Stimulated activated CD4-positive, alpha-beta T cell treated with anti-CD3 and anti-CD28 coated beads, Interleukin-1b, Interleukin-23, amount 100 ng/mL, for 4 hours (primary cell): Measurements from ENCODE around the gene GABRR2.
"Not testable (repeated sequence)": the region's sequence is repeated elsewhere in the genome, so short reads cannot be mapped to it uniquely, and the experiment has no call there.

ENCODE experiments used
- DNase-seq, 2 donors: peaks; one replicate each; pipeline ENCODE4 v3.0.0-alpha.2; 2020; ENCODE audit warnings: low read depth in 2 of 2

Gene GABRR2

DNA sequence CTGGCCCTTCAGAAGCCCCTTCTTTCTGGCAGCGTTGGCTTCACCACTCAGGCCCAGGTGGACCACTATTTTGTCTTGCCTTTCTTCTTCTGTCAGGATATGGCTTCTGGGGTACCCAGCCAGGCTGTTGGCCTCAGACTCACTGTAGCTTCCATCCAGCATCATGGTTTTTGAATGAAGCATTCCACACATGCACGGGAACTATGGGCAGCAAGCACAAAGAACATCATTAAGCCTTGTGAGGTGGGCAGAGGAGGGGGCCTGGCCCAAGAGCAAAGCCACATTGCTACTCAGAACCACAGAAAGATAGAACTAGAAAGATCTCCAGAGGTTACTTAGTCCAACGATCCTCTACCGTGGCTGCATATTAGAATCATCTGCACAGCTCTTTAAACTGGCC is 57.3 kb downstream of the GABRR2 start:
- DNase-seq, result no peak

DNA sequence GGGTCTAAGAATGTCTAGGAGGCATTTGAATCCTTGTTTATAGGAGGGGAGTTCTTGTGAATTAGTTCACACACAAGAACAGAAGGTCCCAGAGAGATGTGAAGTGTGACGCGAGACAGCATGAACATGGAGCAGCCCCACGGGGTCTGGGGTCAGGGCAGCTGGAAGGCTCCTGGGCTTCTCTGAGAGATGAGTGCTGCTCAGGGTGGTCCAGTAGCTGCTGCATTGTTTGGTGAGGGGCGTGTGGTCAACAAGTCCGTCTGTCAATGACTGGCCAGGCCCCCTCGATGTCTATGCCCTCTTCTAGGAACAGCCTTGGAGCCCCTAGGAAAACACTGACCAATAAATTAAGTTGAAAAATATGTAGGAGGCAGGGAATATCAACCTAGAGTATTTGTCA is 57.8 kb downstream of the GABRR2 start:
- DNase-seq, result no peak

DNA sequence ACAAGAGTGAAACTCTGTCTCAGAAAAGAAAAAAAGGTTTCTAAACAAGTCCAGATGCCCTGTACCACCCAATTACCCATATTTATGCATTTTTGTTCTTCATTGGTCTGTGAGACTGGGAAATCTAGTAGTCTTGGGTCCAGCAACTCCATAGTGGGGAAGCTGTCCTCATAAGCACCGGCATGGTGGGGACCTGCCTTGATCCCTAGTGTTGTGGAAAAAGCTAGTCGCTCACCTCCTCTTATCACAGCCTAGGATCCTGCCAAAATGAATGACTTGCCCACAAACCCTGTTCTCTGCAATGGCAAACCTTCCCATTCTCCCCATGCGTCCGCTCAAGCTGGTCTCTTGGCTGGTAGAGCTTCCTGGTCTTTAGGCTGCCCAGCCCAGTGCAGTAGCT is 59.7 kb downstream of the GABRR2 start:
- no peak for DNase-seq

DNA sequence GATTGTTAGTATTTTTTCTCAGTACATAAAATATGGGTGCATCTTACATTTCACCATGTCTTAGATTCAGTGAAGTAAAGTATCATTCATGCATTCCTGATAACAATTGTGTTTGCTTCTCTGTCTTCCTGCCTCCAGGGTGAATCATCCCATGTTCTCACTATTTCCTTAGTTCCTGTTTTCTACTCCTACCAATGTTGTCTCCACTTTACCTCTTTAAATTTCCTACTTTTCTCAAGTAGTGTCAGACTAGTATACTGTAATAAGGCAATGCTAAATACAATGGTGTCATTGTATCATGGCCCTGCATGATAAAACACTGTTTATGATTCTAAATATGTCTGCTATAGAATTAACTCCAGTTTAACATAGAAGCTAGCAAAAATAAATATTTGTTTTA is 60.5 kb downstream of the GABRR2 start:
- DNase-seq, result no peak

DNA sequence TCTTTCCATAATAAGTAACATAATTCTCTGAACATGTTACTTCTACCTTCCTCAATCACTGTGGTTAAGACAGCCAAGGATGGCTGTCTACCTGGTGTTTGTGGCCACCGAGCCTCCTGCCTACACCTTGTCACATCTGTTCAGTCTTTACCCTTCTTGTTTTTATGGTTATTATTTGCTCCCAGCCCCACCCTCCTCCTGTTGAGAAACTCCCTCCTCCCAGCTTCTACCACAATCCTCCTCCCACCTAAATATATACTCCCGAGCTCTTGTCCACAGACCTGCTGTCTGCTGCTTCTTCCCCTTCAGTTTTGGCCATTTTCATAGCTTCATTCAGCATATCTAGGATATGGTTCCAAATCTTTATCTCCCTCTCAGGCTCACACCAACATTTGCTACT is 62.2 kb downstream of the GABRR2 start:
- no peak for DNase-seq

DNA sequence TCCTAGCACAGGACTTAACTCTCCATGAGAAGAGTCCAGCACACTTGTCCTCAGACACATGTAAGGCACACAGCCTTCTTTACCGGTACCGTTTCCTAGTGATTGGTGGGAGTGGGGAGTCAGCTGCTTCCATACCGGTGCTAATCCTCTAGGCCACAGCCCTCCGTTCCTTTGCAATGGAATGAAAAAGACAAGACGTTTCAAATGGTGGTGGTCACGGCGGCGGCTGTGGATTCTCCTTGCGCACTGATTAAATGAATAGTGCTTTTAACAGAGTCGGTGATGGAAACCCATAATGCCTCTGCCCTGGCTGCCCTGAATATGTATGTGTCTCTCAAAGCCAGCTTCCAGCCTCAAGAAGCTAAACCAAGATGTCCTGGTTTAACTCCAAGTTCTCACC is 63.1 kb downstream of the GABRR2 start:
- DNase-seq, result no peak

DNA sequence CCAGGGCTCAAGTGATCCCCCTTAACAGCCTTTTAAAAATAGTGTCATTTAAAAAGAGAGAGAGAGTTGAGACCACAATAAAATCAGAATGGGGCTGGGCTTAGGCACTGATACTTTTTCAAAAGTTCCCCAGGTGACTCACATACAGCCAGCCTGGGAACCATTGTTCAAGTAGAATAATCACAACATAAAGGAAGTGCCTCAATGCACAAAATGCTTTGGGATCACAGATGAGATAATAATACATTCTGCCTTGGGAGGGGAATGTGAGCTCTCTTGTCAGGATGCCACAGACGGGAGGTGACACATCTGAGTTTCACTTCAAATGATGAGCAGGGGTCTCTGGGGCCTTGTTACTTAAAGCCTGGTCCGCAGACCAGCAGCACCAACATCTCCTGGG is 63.9 kb downstream of the GABRR2 start:
- DNase-seq, result no peak

DNA sequence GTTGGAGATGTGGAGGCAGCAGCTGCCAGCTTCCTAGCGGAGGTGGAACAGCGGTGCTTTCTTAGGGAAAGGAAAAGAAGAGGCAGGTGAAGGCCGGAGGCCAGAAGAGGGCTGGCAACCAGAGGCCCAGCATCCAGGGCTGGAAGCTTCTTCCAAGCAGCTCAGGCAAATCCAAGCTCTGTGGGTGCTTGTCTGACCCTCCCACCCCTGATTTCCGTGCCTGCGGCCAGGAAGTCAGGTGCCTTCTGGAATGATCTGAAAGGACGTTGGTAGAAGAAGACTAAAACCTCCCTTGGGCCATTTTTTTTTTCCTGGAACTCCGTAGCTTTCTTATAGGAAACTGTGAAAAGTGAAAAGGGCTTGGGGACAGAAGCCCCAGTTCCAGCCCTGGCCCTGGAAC is 64.9 kb downstream of the GABRR2 start:
- DNase-seq, result no peak

DNA sequence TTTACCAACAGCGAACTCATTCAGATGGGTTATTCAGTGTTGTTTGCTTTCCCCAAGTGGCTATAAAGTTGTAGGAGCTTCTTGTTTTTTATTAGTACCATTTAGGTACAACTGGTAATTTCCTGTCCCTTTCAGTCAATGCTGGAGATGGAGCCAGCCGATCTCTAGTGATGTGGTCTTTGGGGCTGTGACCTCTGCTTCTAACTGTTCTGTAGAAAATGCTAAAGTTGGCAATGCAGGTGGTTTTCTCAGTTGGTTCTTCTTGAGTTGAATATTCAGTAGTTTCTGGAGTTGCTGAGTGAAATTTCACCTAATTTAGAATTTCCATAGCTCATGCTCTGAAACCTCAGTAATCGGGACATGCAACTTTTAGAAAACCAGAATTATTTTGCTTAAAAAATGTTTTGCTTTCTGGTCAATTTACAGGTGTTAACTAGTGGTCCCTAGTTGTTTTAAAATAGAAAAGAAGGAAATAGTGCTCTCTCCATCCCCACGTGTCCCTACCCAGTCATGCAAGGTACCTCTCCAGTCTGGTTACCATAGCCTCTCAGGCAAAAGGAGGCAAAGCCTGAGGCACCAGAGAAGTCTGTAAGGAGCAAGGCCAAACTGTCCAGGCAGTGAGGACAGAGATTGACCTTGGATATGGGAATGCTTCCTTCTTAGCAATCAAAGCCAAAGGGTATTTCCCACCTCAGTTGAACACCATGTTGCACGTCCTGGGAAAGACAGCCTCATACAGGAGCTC is 70.7 kb downstream of the GABRR2 start:
- no peak for DNase-seq

DNA sequence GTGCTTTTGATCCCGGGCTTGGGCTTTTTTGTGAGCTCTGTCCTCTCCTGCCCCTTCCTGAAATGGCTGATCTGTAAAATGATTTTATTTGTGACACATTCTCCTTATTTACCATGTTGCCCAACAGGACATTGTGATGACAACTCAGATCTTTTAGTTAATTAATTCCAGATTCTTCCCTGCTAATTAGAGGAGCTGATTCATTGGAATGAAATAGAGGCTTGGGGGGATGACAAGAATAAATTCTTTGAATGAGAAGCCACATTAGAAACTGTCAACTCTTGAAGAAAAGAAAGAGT is 71.8 kb downstream of the GABRR2 start:
- DNase-seq, result no peak

DNA sequence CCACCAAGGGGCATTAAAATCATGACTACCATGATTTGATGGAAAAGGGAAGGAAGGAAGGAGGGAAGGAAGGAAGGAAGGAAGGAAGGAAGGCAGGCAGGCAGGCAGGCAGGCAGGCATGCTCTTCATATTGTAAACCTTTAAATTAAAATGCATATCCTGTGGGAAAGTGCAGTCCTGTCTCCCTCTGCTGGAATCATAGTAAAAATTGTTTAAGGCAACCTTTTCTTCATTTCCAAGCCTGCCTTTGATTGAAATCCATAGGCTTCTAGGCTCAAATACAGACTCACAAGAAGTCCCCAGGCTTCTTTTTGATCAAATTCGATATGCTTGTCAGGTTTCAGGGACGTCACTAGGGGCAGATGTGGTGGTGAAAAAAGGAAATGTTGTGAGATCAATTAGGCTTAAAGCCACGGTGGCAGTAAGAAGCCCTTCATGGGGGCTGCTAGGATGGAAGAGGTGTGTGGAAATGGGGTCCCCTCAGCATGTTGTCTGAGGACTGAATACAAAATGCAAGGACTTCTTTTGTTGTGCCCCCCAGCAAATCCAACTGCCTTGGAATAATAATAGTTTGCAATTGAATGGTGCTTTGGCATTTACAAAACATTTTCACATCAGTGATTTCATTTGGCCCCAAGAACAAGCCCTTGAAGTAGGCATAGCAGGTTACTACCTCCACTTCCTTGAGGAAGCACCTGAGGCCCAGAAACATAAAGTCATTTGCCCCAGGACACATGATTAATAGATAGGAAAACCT is 72.3 kb downstream of the GABRR2 start:
- no peak for DNase-seq

DNA sequence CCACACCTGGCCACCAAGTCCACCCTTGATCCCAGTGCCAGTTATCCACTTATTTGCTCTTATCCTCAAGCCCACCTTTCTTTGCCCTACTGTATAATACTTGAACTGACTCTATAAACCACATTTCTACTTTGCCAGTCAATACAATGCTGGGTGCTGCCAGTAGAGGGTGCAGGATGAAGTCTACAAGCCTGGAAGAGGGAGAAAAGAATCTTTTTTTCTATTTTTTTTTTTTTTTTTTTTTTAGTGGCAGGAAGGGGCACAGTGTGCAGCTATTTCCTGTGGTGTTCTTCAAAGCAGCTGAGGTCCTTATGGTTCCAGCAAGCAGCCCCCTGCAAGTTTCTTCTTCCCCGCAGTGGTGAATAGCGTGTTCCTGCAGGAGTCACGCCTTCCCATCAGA is 75.8 kb downstream of the GABRR2 start:
- DNase-seq, result no peak

DNA sequence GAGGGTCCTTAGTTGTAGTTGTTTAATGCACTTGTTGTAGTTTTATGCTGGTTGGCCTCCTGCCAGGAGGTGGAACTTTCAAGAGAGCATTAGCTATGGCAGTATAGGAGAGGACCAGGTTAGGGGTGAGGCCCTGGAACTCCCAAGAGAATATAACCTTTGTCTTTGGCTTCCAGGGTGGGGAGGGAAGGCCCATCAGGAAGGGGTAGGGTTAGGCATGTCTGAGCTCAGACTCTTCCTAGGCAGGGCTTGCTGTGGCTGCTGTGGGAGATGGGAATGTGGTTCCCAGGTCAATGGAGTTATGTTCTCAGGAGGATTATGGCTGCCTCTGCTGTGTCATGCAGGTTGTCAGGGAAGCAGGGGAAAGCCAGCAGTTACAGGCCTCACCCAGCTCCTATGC is 77.9 kb downstream of the GABRR2 start:
- no peak for DNase-seq

DNA sequence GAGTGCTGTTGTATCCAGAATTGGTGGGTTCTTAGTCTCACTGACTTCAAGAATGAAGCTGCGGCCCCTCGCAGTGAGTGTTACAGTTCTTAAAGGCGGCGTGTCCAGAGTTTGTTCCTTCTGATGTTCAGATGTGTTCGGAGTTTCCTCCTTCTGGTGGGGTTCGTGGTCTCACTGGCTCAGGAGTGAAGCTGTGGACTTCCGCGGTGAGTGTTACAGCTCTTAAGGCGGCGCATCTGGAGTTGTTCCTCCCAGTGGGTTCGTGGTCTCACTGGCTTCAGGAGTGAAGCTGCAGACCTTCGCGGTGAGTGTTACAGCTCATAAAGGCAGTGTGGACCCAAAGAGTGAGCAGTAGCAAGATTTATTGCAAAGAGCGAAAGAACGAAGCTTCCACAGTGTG is 81.5 kb downstream of the GABRR2 start:
- not testable (repeated sequence) for DNase-seq

DNA sequence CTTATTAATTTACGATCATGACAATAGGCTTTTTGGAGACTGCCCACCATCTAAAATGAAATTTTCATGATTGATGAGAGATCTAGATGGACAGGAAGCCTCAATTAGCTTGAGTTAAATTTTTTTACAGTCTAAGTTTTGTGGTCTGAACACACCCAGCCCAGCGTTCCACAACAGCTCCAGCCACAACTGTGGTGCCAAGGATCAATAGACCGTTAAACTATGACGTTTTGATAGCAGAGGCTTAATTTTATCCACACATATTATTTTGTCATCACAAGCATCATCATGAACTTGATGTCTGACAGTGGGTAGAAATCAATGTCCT is 92.4 kb downstream of the GABRR2 start:
- DNase-seq, result no peak

DNA sequence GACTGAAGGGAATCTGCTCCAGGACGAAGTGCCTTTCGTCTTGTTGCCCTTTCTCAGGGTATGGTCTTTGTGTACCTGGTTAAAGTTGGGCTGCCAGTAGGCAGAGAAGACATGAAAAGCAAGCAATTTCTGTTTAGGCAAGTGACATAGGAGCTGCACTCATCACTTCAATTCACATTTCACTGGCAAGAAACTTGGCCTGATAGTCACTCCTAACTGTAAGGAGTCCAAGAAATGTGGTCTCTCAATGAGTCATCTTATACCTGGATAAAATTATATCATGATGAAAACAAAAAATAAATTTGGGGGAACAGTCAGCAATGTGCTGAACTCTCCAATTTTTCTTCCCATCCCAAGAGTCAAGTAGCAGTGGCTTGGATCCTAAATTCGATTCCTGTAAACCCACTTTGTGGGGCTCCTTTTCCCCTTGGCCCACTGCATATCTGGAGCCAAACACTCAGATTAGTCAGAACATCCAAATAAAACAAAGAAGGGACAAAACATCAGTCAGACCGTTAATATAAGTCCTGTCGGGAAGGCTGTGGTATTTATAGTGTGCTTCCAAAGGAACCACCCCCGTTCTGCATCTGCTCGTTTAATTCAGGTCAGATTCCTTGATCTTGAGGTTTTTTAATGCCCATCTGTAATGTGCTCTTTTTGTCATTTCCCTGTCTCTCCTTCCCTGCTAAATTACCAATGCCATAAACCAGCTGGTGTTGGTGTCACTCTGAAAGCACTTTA is 93.0 kb downstream of the GABRR2 start:
- DNase-seq, result no peak

DNA sequence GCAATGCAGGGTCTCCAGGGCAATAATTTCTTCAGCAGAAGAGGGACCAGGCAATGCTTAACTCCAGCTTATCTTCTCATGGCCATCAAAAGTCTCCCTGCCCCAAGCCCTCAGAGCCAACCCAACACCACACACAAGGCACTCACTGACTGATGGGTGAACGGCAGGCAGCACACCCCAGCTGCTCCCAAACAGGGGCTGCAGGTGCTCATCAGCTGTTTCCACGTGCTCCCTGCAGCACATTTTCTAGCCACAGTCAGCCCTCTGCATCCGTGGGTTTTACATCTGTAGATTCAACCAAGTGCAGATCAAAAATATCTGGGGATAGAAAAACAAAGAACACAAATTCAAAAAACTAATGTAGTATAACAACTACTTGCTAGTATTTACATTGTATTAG is 94.0 kb downstream of the GABRR2 start:
- DNase-seq, result no peak

DNA sequence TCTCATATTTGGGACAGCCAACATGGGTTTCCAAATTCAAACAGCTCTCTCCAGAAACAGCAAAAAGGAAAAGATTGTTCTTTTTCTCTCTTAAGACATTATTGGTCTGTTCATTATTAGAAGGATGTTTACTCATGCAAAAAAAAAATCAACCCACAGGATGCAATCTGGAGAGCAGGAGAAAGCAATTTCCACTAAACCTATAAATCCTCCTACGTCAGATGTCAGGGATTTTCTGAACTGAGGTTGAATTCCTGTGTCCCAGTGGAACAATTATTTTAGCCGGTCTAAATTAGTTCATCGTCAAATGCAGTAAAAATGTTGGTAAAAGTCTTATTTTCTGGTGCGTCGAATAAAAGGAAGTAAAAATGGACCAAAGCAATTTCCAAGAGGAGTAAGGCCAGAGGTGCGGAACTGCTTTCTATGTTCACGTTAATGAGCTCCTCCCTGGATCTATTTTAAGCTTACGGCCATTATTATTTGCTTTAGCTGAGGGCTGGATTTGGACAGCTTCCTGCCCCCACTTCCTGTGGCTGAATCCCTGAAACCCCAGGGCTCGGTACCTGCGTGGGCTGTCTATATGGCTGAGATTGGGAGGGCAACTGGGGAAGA is 97.7 kb downstream of the GABRR2 start, which contains the start of gene GABRR1:
GABRR1 (minus strand) TSS at position 60 of the 612 bp plus-strand sequence; CDS start at position 24, 36 bp downstream.
- DNase-seq, result no peak

DNA sequence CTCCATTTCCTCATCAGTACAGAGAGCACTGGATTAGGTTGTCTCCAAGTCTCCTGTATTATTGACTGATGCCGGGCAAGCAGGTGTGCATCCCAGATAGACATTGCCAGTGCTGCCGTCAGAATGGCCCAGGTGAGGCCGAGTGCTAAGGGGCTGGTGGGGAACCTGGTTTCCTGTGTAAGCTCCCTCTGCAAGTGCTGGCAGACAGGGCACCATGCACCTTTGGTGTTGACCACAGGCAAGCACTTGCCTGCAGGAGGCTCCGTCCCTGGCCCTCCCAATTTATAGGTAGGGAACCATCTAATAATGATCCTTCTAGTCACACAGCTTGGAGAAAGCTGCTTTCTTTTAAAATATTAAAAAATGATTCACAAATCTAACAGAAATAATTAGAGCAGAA is 98.7 kb downstream of the GABRR2 start:
- no peak for DNase-seq

DNA sequence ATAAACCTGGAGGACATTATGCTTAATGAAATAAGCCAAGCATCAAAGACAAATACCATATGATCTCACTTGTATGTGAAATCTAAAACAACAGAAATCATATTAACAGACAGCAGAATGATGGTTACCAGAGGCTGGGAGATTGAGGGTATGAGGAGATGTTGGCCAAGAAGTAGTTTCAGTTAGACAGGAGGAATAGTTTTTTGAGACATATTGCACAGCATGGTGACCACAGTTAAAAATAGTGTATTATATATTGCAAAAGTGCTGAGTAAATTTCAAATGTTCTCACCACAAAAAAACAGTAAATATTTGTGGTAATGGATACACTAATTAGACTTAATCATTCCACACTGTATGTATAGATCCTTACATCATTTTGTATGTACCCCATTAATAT is 99.7 kb downstream of the GABRR2 start:
- DNase-seq, result no peak

DNA sequence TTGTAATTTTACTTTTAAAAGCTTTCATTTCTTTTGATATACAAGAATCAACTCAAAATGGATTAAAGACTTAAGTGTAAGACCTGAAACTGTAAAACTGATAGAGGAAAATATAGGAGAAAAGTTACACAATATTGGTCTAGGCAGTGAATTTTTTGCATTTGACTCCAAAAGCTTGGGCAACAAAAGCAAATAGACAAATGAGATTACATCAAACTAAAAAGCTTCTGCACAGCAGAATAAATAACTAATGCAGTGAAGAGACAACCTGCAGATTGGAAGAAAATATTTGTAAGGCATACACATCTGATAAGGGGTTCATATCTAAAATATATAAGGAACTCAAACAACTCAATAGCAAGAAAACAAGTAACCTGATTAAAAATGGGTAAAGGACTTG is 100.9 kb downstream of the GABRR2 start:
- DNase-seq, result no peak

DNA sequence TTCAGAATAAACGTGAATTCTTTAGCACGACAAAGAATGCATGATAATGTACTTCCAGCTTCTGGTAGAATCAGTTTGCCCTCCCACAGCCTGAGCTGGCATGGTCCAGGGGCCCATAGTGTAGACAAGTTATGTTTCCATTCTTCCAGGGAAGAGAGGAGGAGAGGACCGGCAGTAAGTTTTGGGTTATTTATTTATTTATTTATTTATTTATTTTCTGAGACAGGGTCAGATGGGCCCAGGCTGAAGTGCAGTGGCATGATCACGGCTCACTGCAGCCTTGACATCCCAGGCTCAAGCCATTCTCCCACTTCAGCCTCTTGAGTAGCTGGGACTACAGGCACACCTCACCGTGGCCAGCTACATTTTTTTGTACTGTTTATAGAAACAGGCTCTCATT is 102.6 kb downstream of the GABRR2 start:
- no peak for DNase-seq

DNA sequence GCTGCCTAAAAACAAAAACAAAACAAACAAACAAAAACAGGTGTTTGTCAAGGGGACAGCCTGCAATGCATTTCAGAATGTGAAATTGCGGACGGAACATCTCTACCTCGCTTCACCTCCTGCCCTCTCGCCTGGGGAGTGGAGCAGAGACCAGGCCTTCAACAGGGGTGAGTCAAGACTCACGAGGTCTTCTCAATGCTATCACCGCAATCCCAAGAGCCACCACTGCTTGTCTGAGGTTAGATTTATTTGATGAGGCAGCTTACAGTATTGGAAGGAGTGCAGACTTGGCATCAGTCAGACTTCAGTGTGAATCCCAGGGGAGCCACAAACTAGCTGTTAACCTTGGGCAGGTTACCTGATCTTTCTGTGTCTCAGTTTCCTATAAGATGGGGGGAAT is 105.6 kb downstream of the GABRR2 start:
- DNase-seq, result no peak
